Daoy (cell line): ENCODE data around the gene APBA2. TPM values are rescaled to one million over a fixed set of nuclear protein-coding genes. Genes with fewer than 3 reads are reported as not detected.
A peak's percentile ranks its signal among the peaks of the same experiment; 100 is the strongest.

Experiments used
- DNase-seq: peaks from one replicate; pipeline ENCODE4 v3.0.0-alpha.2; 2015; ENCODE audit warnings: low read depth
- total RNA-seq: library from RNA; depleted of rRNA; stranded (reverse); fragments of >200 nt; shearing (Covaris generic); gene quantifications from 2 replicates; pipeline ENCODE4 v1.2.3, GENCODE V29; 2014

APBA2 gene
- total RNA-seq, 1 experiment from 2014 or later: 21.5 TPM

- DNase-seq: peak; percentile 59
Measured at GRCh38 chr15:28896951-28897350, 11.2 kb downstream of the APBA2 start.

- DNase-seq: no peak
Measured at GRCh38 chr15:28897861-28898585, 12.2 kb downstream of the APBA2 start.

GRCh38 chr15:28899061-28899738, 13.4 kb downstream of the APBA2 start:
- DNase-seq: no peak

GRCh38 chr15:28900041-28900891, 14.5 kb downstream of the APBA2 start:
- DNase-seq: no peak

GRCh38 chr15:28900892-28901586, 15.3 kb downstream of the APBA2 start:
- no peak for DNase-seq

- DNase-seq: no peak
Measured at GRCh38 chr15:28901587-28901980, 15.8 kb downstream of the APBA2 start.

- no peak for DNase-seq
Measured at GRCh38 chr15:28901987-28902745, 16.4 kb downstream of the APBA2 start.

- DNase-seq: no peak
Measured at GRCh38 chr15:28902856-28903255, 17.1 kb downstream of the APBA2 start.

- no peak for DNase-seq
Measured at GRCh38 chr15:28903555-28903954, 17.8 kb downstream of the APBA2 start.

GRCh38 chr15:28904003-28904402, 18.2 kb downstream of the APBA2 start:
- DNase-seq: no peak

- no peak for DNase-seq
Measured at GRCh38 chr15:28904541-28905315, 19.0 kb downstream of the APBA2 start.

- no peak for DNase-seq
Measured at GRCh38 chr15:28907338-28907960, 21.7 kb downstream of the APBA2 start.

GRCh38 chr15:28909958-28910500, 24.3 kb downstream of the APBA2 start:
- no peak for DNase-seq

- no peak for DNase-seq
Measured at GRCh38 chr15:28911310-28911931, 25.6 kb downstream of the APBA2 start.

- no peak for DNase-seq
Measured at GRCh38 chr15:28912422-28912821, 26.6 kb downstream of the APBA2 start.

GRCh38 chr15:28913171-28913765, 27.5 kb downstream of the APBA2 start:
- DNase-seq: no peak

GRCh38 chr15:28914046-28914445, 28.3 kb downstream of the APBA2 start:
- DNase-seq: no peak

GRCh38 chr15:28914483-28915023, 28.8 kb downstream of the APBA2 start:
- no peak for DNase-seq
